Loucy (cell line): ENCODE results near the gene KIAA0825.

ENCODE experiments used
- EZH2phosphoT487 ChIP-seq: fragments of 200-600 bp; IDR thresholded peaks from 2 replicates; pipeline ENCODE4 v1.6.1; 2018; ENCODE audit warnings: antibody characterized with exemption, mild to moderate bottlenecking, moderate library complexity, borderline replicate concordance
- TF ChIP-seq, protein P1 (sequence below): fragments of 200-600 bp; sonication (generic); conservative IDR thresholded peaks from 2 replicates; pipeline ENCODE4 v1.5.1; 2014; ENCODE audit warnings: mild to moderate bottlenecking, antibody characterized with exemption, low read length

DNA sequence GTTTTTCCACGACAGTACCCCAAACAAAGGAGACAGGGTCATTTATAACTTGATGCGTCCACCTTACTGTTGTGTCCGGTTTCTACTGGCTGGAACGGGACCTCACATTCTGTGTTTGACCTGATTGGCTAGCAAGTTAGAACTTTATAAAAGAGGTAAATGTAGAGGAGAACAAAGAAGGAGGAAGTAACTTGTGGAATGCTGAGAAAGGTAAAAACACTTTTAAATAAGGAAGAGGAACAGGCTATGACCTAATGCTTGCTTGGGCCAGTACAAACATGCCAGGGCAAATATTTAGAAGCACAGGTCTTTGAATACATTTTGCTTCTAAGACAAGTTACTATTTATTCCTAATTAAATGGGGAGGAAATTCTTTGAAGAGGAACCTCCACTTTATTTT lies 251.6 kb downstream of the KIAA0825 start:
- TF ChIP-seq EZH2phosphoT487, result no peak
- TF ChIP-seq, protein P1, sequence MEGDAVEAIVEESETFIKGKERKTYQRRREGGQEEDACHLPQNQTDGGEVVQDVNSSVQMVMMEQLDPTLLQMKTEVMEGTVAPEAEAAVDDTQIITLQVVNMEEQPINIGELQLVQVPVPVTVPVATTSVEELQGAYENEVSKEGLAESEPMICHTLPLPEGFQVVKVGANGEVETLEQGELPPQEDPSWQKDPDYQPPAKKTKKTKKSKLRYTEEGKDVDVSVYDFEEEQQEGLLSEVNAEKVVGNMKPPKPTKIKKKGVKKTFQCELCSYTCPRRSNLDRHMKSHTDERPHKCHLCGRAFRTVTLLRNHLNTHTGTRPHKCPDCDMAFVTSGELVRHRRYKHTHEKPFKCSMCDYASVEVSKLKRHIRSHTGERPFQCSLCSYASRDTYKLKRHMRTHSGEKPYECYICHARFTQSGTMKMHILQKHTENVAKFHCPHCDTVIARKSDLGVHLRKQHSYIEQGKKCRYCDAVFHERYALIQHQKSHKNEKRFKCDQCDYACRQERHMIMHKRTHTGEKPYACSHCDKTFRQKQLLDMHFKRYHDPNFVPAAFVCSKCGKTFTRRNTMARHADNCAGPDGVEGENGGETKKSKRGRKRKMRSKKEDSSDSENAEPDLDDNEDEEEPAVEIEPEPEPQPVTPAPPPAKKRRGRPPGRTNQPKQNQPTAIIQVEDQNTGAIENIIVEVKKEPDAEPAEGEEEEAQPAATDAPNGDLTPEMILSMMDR, result no peak
